ENCODE data around the gene RPL18A. TPM values are rescaled to one million over a fixed set of nuclear protein-coding genes. Genes with fewer than 3 reads are reported as not detected.
A peak's percentile ranks its signal among the peaks of the same experiment; 100 is the strongest.

Gene RPL18A
- total RNA-seq, 1 experiment from 2014 or later = 3,250 TPM

- Mint-ChIP-seq H3K4me1 (ENCODE audit: insufficient read depth, unreplicated experiment) (no peaks in the 10 kb centered on the region), H3K4me3 (ENCODE audit: unreplicated experiment) (no peak overlapping the region), H3K9me3 (ENCODE audit: unreplicated experiment) (no peaks in the 10 kb centered on the region), H3K27me3 (ENCODE audit: insufficient read depth, unreplicated experiment) (no peaks in the 10 kb centered on the region), H3K36me3 (ENCODE audit: insufficient read depth, unreplicated experiment) (no peaks in the 10 kb centered on the region), H3K27ac (ENCODE audit: low read depth, unreplicated experiment) (no peak overlapping the region)
- BruUV-seq (replicated peaks) = no TSS peak
- no peak for TF ChIP-seq CTCF (IDR thresholded peaks at IDR 0.05; ENCODE audit: unreplicated experiment)
- no peak for DNase-seq (ENCODE audit: unreplicated experiment)
- intact Hi-C loops (cut with micrococcal nuclease) = no loop called here
- POLR2A ChIA-PET = interaction anchor here (0.8 kb wide), 1 partner anchor 15 kb away, joined by 4 read pairs; the partner anchor contains the start of gene RPL18A
- CTCF ChIA-PET = interaction anchor here (0.6 kb wide), 1 partner anchor 408 kb away, joined by 3 read pairs; no protein-coding TSS in a partner anchor
Observed at GRCh38 chr19:17843908-17844490, 15.7 kb upstream of the RPL18A start.

GRCh38 chr19:17846146-17846545 is 13.6 kb upstream of the RPL18A start:
- no peak for TF ChIP-seq CTCF (IDR thresholded peaks at IDR 0.05; ENCODE audit: unreplicated experiment)
- DNase-seq (ENCODE audit: unreplicated experiment) = no peak
- Mint-ChIP-seq H3K9me3 (ENCODE audit: unreplicated experiment) (no peaks in the 10 kb centered on the region), H3K4me3 (ENCODE audit: unreplicated experiment) (no peak overlapping the region), H3K4me1 (ENCODE audit: insufficient read depth, unreplicated experiment) (peaks cover 9% of the 10 kb centered on the region), H3K36me3 (ENCODE audit: insufficient read depth, unreplicated experiment) (no peaks in the 10 kb centered on the region), H3K27ac (ENCODE audit: low read depth, unreplicated experiment) (no peak overlapping the region), H3K27me3 (ENCODE audit: insufficient read depth, unreplicated experiment) (no peaks in the 10 kb centered on the region)
- no TSS peak for BruUV-seq (replicated peaks)
- intact Hi-C loops (cut with micrococcal nuclease) = no loop called here
- POLR2A ChIA-PET = no interaction called here
- CTCF ChIA-PET = interaction anchor here (0.5 kb wide), 1 partner anchor 13 kb away, joined by 4 read pairs; no protein-coding TSS in a partner anchor

DNA sequence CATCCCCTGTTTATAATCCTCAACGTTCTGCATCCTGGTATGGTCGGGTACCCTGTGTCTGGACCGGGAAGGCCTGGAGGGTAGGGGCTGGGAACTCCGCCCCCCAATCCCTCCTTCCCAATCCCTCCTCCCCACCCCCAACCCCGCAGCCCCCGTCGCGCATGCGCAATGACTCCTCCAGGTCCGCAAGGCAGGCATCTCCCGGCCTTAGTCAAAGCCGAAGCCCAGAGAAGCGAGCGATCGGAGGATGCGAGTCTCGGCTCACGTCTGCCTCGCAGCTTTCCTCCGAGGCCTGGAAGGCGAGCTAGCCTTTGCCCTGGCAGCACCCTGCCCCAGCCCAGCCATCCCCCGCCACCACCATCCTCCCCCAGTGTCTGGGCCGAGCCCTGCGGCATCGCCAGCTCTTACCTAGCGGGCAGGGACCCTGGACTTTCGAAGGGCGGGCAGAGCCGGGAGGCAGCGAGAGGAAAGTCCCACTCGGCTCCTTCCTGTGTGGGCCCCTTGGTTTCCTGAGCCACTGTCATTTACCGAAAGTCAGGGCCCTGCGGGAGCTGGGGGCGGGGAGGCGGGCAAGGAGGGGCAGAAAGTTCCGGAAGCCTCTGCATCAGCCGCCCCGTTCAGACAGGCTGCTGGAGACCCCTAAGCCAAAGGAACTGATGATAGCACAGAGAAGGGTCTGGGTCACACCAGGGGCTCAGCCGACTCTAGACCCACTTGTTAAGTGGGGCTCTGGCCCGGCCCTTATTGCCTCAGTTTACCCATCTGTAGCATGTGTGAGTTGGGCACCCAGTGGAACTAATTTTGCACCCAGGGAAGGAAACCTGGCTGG is 12.0 kb upstream of the RPL18A start, which contains the start of gene JAK3:
Gene JAK3, minus strand, starts transcription at position 445 of the 829 bp plus-strand sequence. CDS start 3,565 bp downstream, outside the sequence.
- no peaks in the 10 kb centered on the region for H3K27me3 Mint-ChIP-seq (ENCODE audit: insufficient read depth, unreplicated experiment)
- CTCF ChIA-PET = no interaction called here
- H3K27ac Mint-ChIP-seq (ENCODE audit: low read depth, unreplicated experiment) = peak within 1 kb of the TSS; percentile 33

More for the DNA sequence above, 12.0 kb upstream of the RPL18A start, which contains the start of gene JAK3:
- Mint-ChIP-seq H3K4me3 (ENCODE audit: unreplicated experiment) (no peak within 1 kb of the TSS), H3K36me3 (ENCODE audit: insufficient read depth, unreplicated experiment) (no peaks in the 10 kb centered on the region), H3K9me3 (ENCODE audit: unreplicated experiment) (no peaks in the 10 kb centered on the region), H3K4me1 (ENCODE audit: insufficient read depth, unreplicated experiment) (peaks cover 9% of the 10 kb centered on the region)
- POLR2A ChIA-PET = no interaction called here
- intact Hi-C loops (cut with micrococcal nuclease) = no loop called here
- BruUV-seq (replicated peaks) = no TSS peak
- no peak for DNase-seq (ENCODE audit: unreplicated experiment)
- no peak for TF ChIP-seq CTCF (IDR thresholded peaks at IDR 0.05; ENCODE audit: unreplicated experiment)

Measured in MCF 10A (cell line).